K562 (cell line): ENCODE data around the gene ZKSCAN1. TPM values are rescaled to one million over a fixed set of nuclear protein-coding genes. Genes with fewer than 3 reads are reported as not detected.

Experiments
- BACH1 ChIP-seq: fragments of 200-800 bp; sonication (Bioruptor generic); IDR thresholded peaks from 2 replicates; pipeline ENCODE4 v1.6.1; 2016; ENCODE audit warnings: missing genetic modification characterization, missing compliant biosample characterization
- DACH1 ChIP-seq: fragments of 450-650 bp; IDR thresholded peaks from 2 replicates; pipeline ENCODE4 v1.6.1; 2018; ENCODE audit not compliant: partially characterized antibody
- ETV5 ChIP-seq: sonication (generic); formaldehyde crosslinking; IDR thresholded peaks from 2 replicates; pipeline ENCODE4 v1.4.0; 2020; ENCODE audit warnings: low read depth, mild to moderate bottlenecking, missing genetic modification reagents
- HDAC2 ChIP-seq: fragments of 450-650 bp; IDR thresholded peaks from 2 replicates; pipeline ENCODE4 v1.6.1; 2016; ENCODE audit warnings: mild to moderate bottlenecking
- POLR2G ChIP-seq: fragments of 200-400 bp; formaldehyde crosslinking; IDR thresholded peaks from 2 replicates; pipeline ENCODE4 v1.6.1; 2017; ENCODE audit warnings: low read depth, mild to moderate bottlenecking, antibody characterized with exemption, low read length, moderate library complexity
- ZFP36 ChIP-seq: fragments of 150-350 bp; IDR thresholded peaks from 2 replicates; pipeline ENCODE4 v1.6.1; 2018; ENCODE audit warnings: low read length, low read depth; ENCODE audit not compliant: partially characterized antibody
- polyA plus RNA-seq, 8 experiments: library from polyadenylated mRNA; depleted of rRNA in 4 of 8; stranded (reverse) in 5 of 8; unstranded in 3 of 8; fragments of >200 nt; fragmentation: Nextera tagmentation in 2 of 8; fragmentation: Illumina TruSeq in 1 of 8; extraction: Ambion mirVana in 2 of 8; extraction: Trizol in 1 of 8; gene quantifications; 2 replicates each; pipeline versions ENCODE4 v1.2.1 to v1.2.3, GENCODE V29; 2011 to 2014; ENCODE audit warnings: inconsistent platforms in 1 of 8, missing spikeins in 1 of 8
- total RNA-seq, 7 experiments: library from RNA; depleted of rRNA in 6 of 7; stranded (reverse); fragments of >200 nt in 6 of 7; fragmentation: Illumina TruSeq in 2 of 7; extraction: Trizol in 2 of 7; gene quantifications; 2 replicates each; pipeline versions ENCODE4 v1.2.1 to v1.2.3, GENCODE V29; 2011 to 2021; ENCODE audit warnings: low replicate concordance in 1 of 7
- TF ChIP-seq, protein P1 (sequence below): fragments of 450-650 bp; IDR thresholded peaks from 2 replicates; pipeline ENCODE4 v1.6.1; 2016; ENCODE audit warnings: missing biosample characterization, missing genetic modification characterization
- TF ChIP-seq, protein P2 (sequence below): fragments of 450-650 bp; IDR thresholded peaks from 2 replicates; pipeline ENCODE4 v1.7.0; 2016; ENCODE audit warnings: borderline replicate concordance
- TF ChIP-seq, protein P3 (sequence below): sonication (generic); formaldehyde crosslinking; IDR thresholded peaks from 2 replicates; pipeline ENCODE4 v1.8.0; 2022; ENCODE audit warnings: mild to moderate bottlenecking, missing genetic modification reagents
- TF ChIP-seq, protein P4 (sequence below), 2 experiments: fragments of 450-650 bp; IDR thresholded peaks; 2 replicates each; pipeline ENCODE4 v1.6.1; 2016
- TF ChIP-seq, protein P5 (sequence below): IDR thresholded peaks from 2 replicates; pipeline ENCODE4 v1.6.1; 2014; ENCODE audit warnings: antibody characterized with exemption
- TF ChIP-seq, protein P6 (sequence below): fragments of 450-650 bp; IDR thresholded peaks from 2 replicates; pipeline ENCODE4 v1.7.1; 2018; ENCODE audit warnings: mild to moderate bottlenecking, low read depth; ENCODE audit not compliant: partially characterized antibody

The ZKSCAN1 gene
- total and polyA plus RNA-seq, 9 of the 15 experiments (the other 6 are each of a cell fraction or from before 2014, with no cell fraction given), result 5.3 to 43.0 (median 23.2) TPM

DNA sequence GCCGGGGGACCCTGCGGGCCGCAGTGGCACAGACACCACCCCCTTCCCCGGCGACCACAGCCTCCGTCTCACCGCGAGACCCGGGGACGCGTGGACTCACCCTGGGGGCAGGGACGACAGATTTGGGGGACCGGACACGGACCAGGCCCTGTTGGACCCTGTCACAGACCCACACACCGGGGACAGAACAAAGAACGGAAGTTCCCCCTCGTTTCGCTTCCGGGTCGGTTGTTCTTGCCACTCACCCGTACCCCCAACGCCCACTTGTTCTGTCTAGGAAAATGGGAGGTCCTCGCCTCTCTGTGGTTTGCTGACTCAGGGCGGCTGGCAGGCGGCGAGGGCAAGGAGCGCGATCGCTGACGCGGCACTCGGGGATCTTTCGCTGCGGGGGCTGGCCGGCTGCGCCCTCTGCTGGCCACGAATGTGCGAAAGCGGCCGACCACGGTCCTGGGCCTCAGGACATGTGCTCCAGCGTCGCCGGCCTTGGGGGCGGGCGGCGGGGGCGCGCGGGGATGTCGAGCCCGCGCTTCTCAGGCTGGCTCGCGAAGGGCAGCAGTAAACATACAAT is 66.2 kb downstream of the ZKSCAN1 start, which contains the start of gene ZNF3 (continued):
- TF ChIP-seq ETV5 (CRISPR knock-in tag) (peak; percentile 88), POLR2G (peak; percentile 92), DACH1 (peak; percentile 28), HDAC2 (peak; percentile 17; the same call in 1 of the 2 replicates), ZFP36 (peak; percentile 46), BACH1 (peak; percentile 99)
- TF ChIP-seq, protein P1, sequence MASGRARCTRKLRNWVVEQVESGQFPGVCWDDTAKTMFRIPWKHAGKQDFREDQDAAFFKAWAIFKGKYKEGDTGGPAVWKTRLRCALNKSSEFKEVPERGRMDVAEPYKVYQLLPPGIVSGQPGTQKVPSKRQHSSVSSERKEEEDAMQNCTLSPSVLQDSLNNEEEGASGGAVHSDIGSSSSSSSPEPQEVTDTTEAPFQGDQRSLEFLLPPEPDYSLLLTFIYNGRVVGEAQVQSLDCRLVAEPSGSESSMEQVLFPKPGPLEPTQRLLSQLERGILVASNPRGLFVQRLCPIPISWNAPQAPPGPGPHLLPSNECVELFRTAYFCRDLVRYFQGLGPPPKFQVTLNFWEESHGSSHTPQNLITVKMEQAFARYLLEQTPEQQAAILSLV, result no peak
- TF ChIP-seq, protein P2, sequence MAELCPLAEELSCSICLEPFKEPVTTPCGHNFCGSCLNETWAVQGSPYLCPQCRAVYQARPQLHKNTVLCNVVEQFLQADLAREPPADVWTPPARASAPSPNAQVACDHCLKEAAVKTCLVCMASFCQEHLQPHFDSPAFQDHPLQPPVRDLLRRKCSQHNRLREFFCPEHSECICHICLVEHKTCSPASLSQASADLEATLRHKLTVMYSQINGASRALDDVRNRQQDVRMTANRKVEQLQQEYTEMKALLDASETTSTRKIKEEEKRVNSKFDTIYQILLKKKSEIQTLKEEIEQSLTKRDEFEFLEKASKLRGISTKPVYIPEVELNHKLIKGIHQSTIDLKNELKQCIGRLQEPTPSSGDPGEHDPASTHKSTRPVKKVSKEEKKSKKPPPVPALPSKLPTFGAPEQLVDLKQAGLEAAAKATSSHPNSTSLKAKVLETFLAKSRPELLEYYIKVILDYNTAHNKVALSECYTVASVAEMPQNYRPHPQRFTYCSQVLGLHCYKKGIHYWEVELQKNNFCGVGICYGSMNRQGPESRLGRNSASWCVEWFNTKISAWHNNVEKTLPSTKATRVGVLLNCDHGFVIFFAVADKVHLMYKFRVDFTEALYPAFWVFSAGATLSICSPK, result no peak
- TF ChIP-seq, protein P3, sequence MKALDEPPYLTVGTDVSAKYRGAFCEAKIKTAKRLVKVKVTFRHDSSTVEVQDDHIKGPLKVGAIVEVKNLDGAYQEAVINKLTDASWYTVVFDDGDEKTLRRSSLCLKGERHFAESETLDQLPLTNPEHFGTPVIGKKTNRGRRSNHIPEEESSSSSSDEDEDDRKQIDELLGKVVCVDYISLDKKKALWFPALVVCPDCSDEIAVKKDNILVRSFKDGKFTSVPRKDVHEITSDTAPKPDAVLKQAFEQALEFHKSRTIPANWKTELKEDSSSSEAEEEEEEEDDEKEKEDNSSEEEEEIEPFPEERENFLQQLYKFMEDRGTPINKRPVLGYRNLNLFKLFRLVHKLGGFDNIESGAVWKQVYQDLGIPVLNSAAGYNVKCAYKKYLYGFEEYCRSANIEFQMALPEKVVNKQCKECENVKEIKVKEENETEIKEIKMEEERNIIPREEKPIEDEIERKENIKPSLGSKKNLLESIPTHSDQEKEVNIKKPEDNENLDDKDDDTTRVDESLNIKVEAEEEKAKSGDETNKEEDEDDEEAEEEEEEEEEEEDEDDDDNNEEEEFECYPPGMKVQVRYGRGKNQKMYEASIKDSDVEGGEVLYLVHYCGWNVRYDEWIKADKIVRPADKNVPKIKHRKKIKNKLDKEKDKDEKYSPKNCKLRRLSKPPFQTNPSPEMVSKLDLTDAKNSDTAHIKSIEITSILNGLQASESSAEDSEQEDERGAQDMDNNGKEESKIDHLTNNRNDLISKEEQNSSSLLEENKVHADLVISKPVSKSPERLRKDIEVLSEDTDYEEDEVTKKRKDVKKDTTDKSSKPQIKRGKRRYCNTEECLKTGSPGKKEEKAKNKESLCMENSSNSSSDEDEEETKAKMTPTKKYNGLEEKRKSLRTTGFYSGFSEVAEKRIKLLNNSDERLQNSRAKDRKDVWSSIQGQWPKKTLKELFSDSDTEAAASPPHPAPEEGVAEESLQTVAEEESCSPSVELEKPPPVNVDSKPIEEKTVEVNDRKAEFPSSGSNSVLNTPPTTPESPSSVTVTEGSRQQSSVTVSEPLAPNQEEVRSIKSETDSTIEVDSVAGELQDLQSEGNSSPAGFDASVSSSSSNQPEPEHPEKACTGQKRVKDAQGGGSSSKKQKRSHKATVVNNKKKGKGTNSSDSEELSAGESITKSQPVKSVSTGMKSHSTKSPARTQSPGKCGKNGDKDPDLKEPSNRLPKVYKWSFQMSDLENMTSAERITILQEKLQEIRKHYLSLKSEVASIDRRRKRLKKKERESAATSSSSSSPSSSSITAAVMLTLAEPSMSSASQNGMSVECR (CRISPR knock-in tag), result peak; percentile 94
- TF ChIP-seq, protein P4, sequence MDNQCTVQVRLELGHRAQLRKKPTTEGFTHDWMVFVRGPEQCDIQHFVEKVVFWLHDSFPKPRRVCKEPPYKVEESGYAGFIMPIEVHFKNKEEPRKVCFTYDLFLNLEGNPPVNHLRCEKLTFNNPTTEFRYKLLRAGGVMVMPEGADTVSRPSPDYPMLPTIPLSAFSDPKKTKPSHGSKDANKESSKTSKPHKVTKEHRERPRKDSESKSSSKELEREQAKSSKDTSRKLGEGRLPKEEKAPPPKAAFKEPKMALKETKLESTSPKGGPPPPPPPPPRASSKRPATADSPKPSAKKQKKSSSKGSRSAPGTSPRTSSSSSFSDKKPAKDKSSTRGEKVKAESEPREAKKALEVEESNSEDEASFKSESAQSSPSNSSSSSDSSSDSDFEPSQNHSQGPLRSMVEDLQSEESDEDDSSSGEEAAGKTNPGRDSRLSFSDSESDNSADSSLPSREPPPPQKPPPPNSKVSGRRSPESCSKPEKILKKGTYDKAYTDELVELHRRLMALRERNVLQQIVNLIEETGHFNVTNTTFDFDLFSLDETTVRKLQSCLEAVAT (IDR thresholded peaks at IDR 0.05), result peak; percentile 49 to 99; a peak in 3 of 4 replicates
- TF ChIP-seq, protein P5, sequence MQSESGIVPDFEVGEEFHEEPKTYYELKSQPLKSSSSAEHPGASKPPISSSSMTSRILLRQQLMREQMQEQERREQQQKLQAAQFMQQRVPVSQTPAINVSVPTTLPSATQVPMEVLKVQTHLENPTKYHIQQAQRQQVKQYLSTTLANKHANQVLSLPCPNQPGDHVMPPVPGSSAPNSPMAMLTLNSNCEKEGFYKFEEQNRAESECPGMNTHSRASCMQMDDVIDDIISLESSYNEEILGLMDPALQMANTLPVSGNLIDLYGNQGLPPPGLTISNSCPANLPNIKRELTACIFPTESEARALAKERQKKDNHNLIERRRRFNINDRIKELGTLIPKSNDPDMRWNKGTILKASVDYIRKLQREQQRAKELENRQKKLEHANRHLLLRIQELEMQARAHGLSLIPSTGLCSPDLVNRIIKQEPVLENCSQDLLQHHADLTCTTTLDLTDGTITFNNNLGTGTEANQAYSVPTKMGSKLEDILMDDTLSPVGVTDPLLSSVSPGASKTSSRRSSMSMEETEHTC, result peak; percentile 85
- TF ChIP-seq, protein P6, sequence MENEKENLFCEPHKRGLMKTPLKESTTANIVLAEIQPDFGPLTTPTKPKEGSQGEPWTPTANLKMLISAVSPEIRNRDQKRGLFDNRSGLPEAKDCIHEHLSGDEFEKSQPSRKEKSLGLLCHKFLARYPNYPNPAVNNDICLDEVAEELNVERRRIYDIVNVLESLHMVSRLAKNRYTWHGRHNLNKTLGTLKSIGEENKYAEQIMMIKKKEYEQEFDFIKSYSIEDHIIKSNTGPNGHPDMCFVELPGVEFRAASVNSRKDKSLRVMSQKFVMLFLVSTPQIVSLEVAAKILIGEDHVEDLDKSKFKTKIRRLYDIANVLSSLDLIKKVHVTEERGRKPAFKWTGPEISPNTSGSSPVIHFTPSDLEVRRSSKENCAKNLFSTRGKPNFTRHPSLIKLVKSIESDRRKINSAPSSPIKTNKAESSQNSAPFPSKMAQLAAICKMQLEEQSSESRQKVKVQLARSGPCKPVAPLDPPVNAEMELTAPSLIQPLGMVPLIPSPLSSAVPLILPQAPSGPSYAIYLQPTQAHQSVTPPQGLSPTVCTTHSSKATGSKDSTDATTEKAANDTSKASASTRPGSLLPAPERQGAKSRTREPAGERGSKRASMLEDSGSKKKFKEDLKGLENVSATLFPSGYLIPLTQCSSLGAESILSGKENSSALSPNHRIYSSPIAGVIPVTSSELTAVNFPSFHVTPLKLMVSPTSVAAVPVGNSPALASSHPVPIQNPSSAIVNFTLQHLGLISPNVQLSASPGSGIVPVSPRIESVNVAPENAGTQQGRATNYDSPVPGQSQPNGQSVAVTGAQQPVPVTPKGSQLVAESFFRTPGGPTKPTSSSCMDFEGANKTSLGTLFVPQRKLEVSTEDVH, result peak; percentile 91
